IMR-90 (cell line): ENCODE data around the gene AUTS2. TPM values are rescaled to one million over a fixed set of nuclear protein-coding genes. Genes with fewer than 3 reads are reported as not detected.

Experiments used
- ATAC-seq: fragments of 200-7000 bp; cut with Tn5 transposase; 2 replicates; pipeline ENCODE4 v1.9.1; 2020; ENCODE audit warnings: low read depth, mild to moderate bottlenecking, moderate library complexity
- BruUV-seq: library from RNA; stranded (reverse); fragments of 400-500 nt; replicated peaks from 2 replicates; lab custom pipeline; 2021; lab: Mats Ljungman, UMichigan
- CTCF ChIA-PET: fragments of 300-600 bp; formaldehyde crosslinking; extraction: SDS; loops from one replicate; lab custom pipeline; 2021; ENCODE audit warnings: antibody characterized with exemption; lab: Yijun Ruan, JAX
- POLR2A ChIA-PET: fragments of 300-600 bp; sonication (Branson Sonifier 250); formaldehyde crosslinking; loops from one replicate; lab custom pipeline; 2022; ENCODE audit warnings: antibody characterized with exemption; ENCODE audit not compliant: unreplicated experiment; lab: Charles Lee
- DNase-seq: peaks from one replicate; pipeline ENCODE4 v3.0.0; 2013
- H2AFZ ChIP-seq: replicated peaks from 2 replicates; pipeline ENCODE3; 2013; ENCODE audit warnings: low read length, mild to moderate bottlenecking; ENCODE audit not compliant: poor library complexity
- H2AK5ac ChIP-seq: 2 replicates; pipeline ENCODE4 v1.6.1; 2013; ENCODE audit warnings: low read depth, low read length, inconsistent platforms
- H2AK9ac ChIP-seq: replicated peaks from 2 replicates; pipeline ENCODE3; 2013; ENCODE audit warnings: mild to moderate bottlenecking, low read depth, low read length, moderate library complexity; ENCODE audit not compliant: poor library complexity
- H2BK120ac ChIP-seq: 2 replicates; pipeline ENCODE4 v1.6.1; 2013; ENCODE audit warnings: low read depth, low read length, inconsistent platforms
- H2BK15ac ChIP-seq: 3 replicates; pipeline ENCODE4 v1.6.1; 2013; ENCODE audit warnings: low read depth, low read length, inconsistent platforms
- H2BK20ac ChIP-seq: 2 replicates; pipeline ENCODE4 v1.6.1; 2013; ENCODE audit warnings: low read depth, mild to moderate bottlenecking, inconsistent platforms, low read length, moderate library complexity
- H2BK5ac ChIP-seq: 2 replicates; pipeline ENCODE4 v1.6.1; 2013; ENCODE audit warnings: mild to moderate bottlenecking, low read depth, low read length, inconsistent platforms; ENCODE audit not compliant: poor library complexity, severe bottlenecking
- H3K14ac ChIP-seq: replicated peaks from 2 replicates; pipeline ENCODE4 v1.6.1; 2013; ENCODE audit warnings: low read depth, low read length, inconsistent platforms
- H3K18ac ChIP-seq: 2 replicates; pipeline ENCODE4 v1.6.1; 2013; ENCODE audit warnings: low read depth, low read length, control low read depth
- H3K23ac ChIP-seq: 2 replicates; pipeline ENCODE4 v1.6.1; 2013; ENCODE audit warnings: low read depth, low read length, inconsistent platforms
- H3K27ac ChIP-seq: 2 replicates; pipeline ENCODE4 v1.5.1; 2013; ENCODE audit warnings: mild to moderate bottlenecking, control low read depth, low read length; ENCODE audit not compliant: insufficient read depth
- H3K27me3 ChIP-seq: 2 replicates; pipeline ENCODE4 v1.6.1; 2013; ENCODE audit warnings: low read length; ENCODE audit not compliant: control insufficient read depth, insufficient read depth
- H3K36me3 ChIP-seq: 2 replicates; pipeline ENCODE4 v1.6.1; 2013; ENCODE audit warnings: low read length, mixed read lengths; ENCODE audit not compliant: control insufficient read depth, insufficient read depth
- H3K4ac ChIP-seq: 2 replicates; pipeline ENCODE4 v1.6.1; 2013; ENCODE audit warnings: low read depth, low read length, inconsistent platforms
- H3K4me1 ChIP-seq: 2 replicates; pipeline ENCODE4 v1.6.1; 2013; ENCODE audit warnings: low read length, mixed read lengths; ENCODE audit not compliant: control insufficient read depth, insufficient read depth
- H3K4me2 ChIP-seq: 2 replicates; pipeline ENCODE4 v1.6.1; 2013; ENCODE audit warnings: low read depth, mild to moderate bottlenecking, control low read depth, low read length, moderate library complexity
- H3K4me3 ChIP-seq: 2 replicates; pipeline ENCODE4 v1.5.1; 2013; ENCODE audit warnings: low read depth, mild to moderate bottlenecking, control low read depth, low read length, moderate library complexity; ENCODE audit not compliant: insufficient read depth
- H3K56ac ChIP-seq: 2 replicates; pipeline ENCODE4 v1.6.1; 2013; ENCODE audit warnings: low read length, inconsistent platforms; ENCODE audit not compliant: insufficient read depth; ENCODE audit errors: extremely low read depth
- H3K79me1 ChIP-seq, 2 experiments: 2 replicates each; pipeline ENCODE4 v1.6.1; 2013; ENCODE audit warnings: low read length in 2 of 2, inconsistent platforms in 1 of 2, low read depth in 1 of 2
- H3K9ac ChIP-seq: 2 replicates; pipeline ENCODE4 v1.6.1; 2013; ENCODE audit warnings: low read depth, low read length, control low read depth
- H3K9me1 ChIP-seq: 2 replicates; pipeline ENCODE4 v1.6.1; 2013; ENCODE audit warnings: low read length, inconsistent platforms; ENCODE audit not compliant: insufficient read depth
- H3K9me3 ChIP-seq: 2 replicates; pipeline ENCODE4 v1.6.1; 2013; ENCODE audit warnings: low read length; ENCODE audit not compliant: control insufficient read depth, insufficient read depth
- H4K20me1 ChIP-seq: 2 replicates; pipeline ENCODE4 v1.6.1; 2013; ENCODE audit warnings: low read length, inconsistent platforms; ENCODE audit not compliant: insufficient read depth
- H4K5ac ChIP-seq: 2 replicates; pipeline ENCODE4 v1.6.1; 2013; ENCODE audit warnings: mild to moderate bottlenecking, low read depth, low read length, control low read depth
- H4K8ac ChIP-seq, 2 experiments: 2 replicates each; pipeline ENCODE4 v1.6.1; 2013; ENCODE audit warnings: low read depth in 2 of 2, low read length in 2 of 2, control low read depth in 1 of 2, inconsistent platforms in 1 of 2
- H4K91ac ChIP-seq: 2 replicates; pipeline ENCODE4 v1.6.1; 2013; ENCODE audit warnings: low read depth, low read length, inconsistent platforms; ENCODE audit not compliant: insufficient read depth
- BHLHE40 ChIP-seq: fragments of 150-350 bp; IDR thresholded peaks from 2 replicates; pipeline ENCODE4 v1.6.1; 2016; ENCODE audit warnings: mild to moderate bottlenecking, low read depth, low read length
- CEBPB ChIP-seq: IDR thresholded peaks from 2 replicates; pipeline ENCODE4 v1.6.1; 2012; ENCODE audit warnings: low read depth, low read length, improper control_type of control experiment
- CHD1 ChIP-seq: IDR thresholded peaks from 2 replicates; pipeline ENCODE4 v1.6.1; 2012; ENCODE audit warnings: low read depth, low read length, improper control_type of control experiment
- CTCF ChIP-seq: conservative IDR thresholded peaks from 2 replicates; pipeline ENCODE4 v1.5.1; 2012; ENCODE audit warnings: mild to moderate bottlenecking, low read depth, low read length, improper control_type of control experiment
- ELK1 ChIP-seq: fragments of 150-350 bp; IDR thresholded peaks from 2 replicates; pipeline ENCODE4 v1.6.1; 2016; ENCODE audit warnings: low read depth, mild to moderate bottlenecking, low read length, moderate library complexity, borderline replicate concordance
- MAFK ChIP-seq: IDR thresholded peaks from 2 replicates; pipeline ENCODE4 v1.6.1; 2012; ENCODE audit warnings: low read depth, low read length, improper control_type of control experiment
- MAZ ChIP-seq: IDR thresholded peaks from 2 replicates; pipeline ENCODE4 v1.6.1; 2012; ENCODE audit warnings: low read depth, mild to moderate bottlenecking, low read length, improper control_type of control experiment, moderate library complexity, borderline replicate concordance
- MXI1 ChIP-seq: IDR thresholded peaks from 2 replicates; pipeline ENCODE4 v1.6.1; 2012; ENCODE audit warnings: low read depth, mild to moderate bottlenecking, low read length, moderate library complexity, borderline replicate concordance
- NFE2L2 ChIP-seq: fragments of 150-350 bp; IDR thresholded peaks from 2 replicates; pipeline ENCODE4 v1.6.1; 2016; ENCODE audit warnings: low read depth, mild to moderate bottlenecking, low read length
- POLR2A ChIP-seq: IDR thresholded peaks from 2 replicates; pipeline ENCODE4 v1.6.1; 2012; ENCODE audit warnings: mild to moderate bottlenecking, low read depth, low read length
- RAD21 ChIP-seq: IDR thresholded peaks from 2 replicates; pipeline ENCODE4 v1.6.1; 2012; ENCODE audit warnings: low read length, improper control_type of control experiment
- RCOR1 ChIP-seq: IDR thresholded peaks from 2 replicates; pipeline ENCODE4 v1.6.1; 2012; ENCODE audit warnings: mild to moderate bottlenecking, low read length, improper control_type of control experiment; ENCODE audit not compliant: insufficient replicate concordance
- RFX5 ChIP-seq: IDR thresholded peaks from 2 replicates; pipeline ENCODE4 v1.8.0; 2012; ENCODE audit warnings: low read depth, mild to moderate bottlenecking, low read length, moderate library complexity
- SMC3 ChIP-seq: fragments of 150-350 bp; IDR thresholded peaks from 2 replicates; pipeline ENCODE4 v1.6.1; 2016; ENCODE audit warnings: low read depth, mild to moderate bottlenecking, antibody characterized with exemption, low read length, moderate library complexity
- WGBS, 2 experiments: methylation state at CpG; one replicate each; pipeline versions ENCODE4 v1.1.5 to v1.1.7; 2013; ENCODE audit warnings: missing lambda C conversion rate in 2 of 2; ENCODE audit not compliant: insufficient read length in 1 of 2; ENCODE audit errors: extremely low coverage in 2 of 2; 5-methylcytosine and 5-hydroxymethylcytosine counted together
- dilution Hi-C: fragments of 300-500 bp; cut with HindIII; formaldehyde crosslinking; loops from one replicate; pipeline ENCODE4 v1.14.3; 2018; ENCODE audit warnings: low sequenced_read_pairs; ENCODE audit not compliant: unreplicated experiment
- in situ Hi-C: fragments of 300-500 bp; cut with MboI; formaldehyde crosslinking; loops from 3 replicates; pipeline ENCODE4 v1.14.3; 2019; ENCODE audit warnings: low sequenced_read_pairs, inconsistent platforms, mixed read lengths
- intact Hi-C: fragments of 100-400 bp; cut with micrococcal nuclease; formaldehyde crosslinking; loops from 2 replicates; pipeline ENCODE4 v1.10.0; 2022
- polyA plus RNA-seq, 3 experiments: library from polyadenylated mRNA; depleted of rRNA; stranded (reverse); fragments of >200 nt; gene quantifications; 2 replicates each; pipeline ENCODE4 v1.2.3, GENCODE V29; 2012; ENCODE audit warnings: low replicate concordance in 1 of 3
- total RNA-seq: library from RNA; depleted of rRNA; stranded (reverse); fragments of >200 nt; gene quantifications from 2 replicates; pipeline ENCODE4 v1.2.3, GENCODE V29; 2012

AUTS2 gene
- total and polyA plus RNA-seq, 2 of the 4 experiments (the other 2 are of a cell fraction): 0.90 to 3.0 TPM

- no peak overlapping the region for H3K18ac ChIP-seq
- no peaks in the 10 kb centered on the region for H4K20me1 ChIP-seq
- H3K4me1 ChIP-seq: no peaks in the 10 kb centered on the region
- H3K9me3 ChIP-seq: peaks cover 3% of the 10 kb centered on the region; the same call in 1 of the 2 replicates
- intact Hi-C loops (loop anchor here (5.0 kb wide), 1 partner anchor 50 kb away; no protein-coding TSS in a partner anchor), in situ Hi-C loops (no loop called here), dilution Hi-C loops (no loop called here)
- H3K14ac ChIP-seq: no peak overlapping the region
- no peak overlapping the region for H3K4ac ChIP-seq
- H2BK5ac ChIP-seq: no peak overlapping the region
- DNase-seq (no peak), ATAC-seq (no peak)
- H2BK120ac ChIP-seq: no peak overlapping the region
- no peak overlapping the region for H3K56ac ChIP-seq
- H2AK5ac ChIP-seq: no peak overlapping the region
- no peak overlapping the region for H4K8ac ChIP-seq
- ChIA-PET CTCF (no interaction called here), POLR2A (no interaction called here)
- no peak overlapping the region for H2AFZ ChIP-seq
- no peak overlapping the region for H3K4me2 ChIP-seq
- H3K79me1 ChIP-seq: no peaks in the 10 kb centered on the region
- no peak for TF ChIP-seq RAD21
- no peak for TF ChIP-seq CEBPB
- no peak for TF ChIP-seq POLR2A
- no peak for TF ChIP-seq CTCF
- no peak for TF ChIP-seq RCOR1
- no peak for TF ChIP-seq NFE2L2
- TF ChIP-seq BHLHE40: no peak
- no peak for TF ChIP-seq RFX5
- no peak for TF ChIP-seq MAFK
- no peak for TF ChIP-seq CHD1
- TF ChIP-seq ELK1: no peak
- TF ChIP-seq SMC3: no peak
- TF ChIP-seq MAZ: no peak
- TF ChIP-seq MXI1: no peak
- no peaks in the 10 kb centered on the region for H3K9me1 ChIP-seq
- no peak overlapping the region for H4K5ac ChIP-seq
- no TSS peak for BruUV-seq
- WGBS, 2 experiments: no CpG with 5 or more reads among the region's 1 CpG
- H4K91ac ChIP-seq: no peak overlapping the region
- no peak overlapping the region for H3K23ac ChIP-seq
- no peak overlapping the region for H2BK20ac ChIP-seq
- no peak overlapping the region for H3K9ac ChIP-seq
- no peak overlapping the region for H2AK9ac ChIP-seq
- no peak overlapping the region for H3K27ac ChIP-seq
- H2BK15ac ChIP-seq: no peak overlapping the region
- no peaks in the 10 kb centered on the region for H3K27me3 ChIP-seq
- no peaks in the 10 kb centered on the region for H3K36me3 ChIP-seq
- H3K4me3 ChIP-seq: no peak overlapping the region
These were observed 554.0 kb downstream of the AUTS2 start for GRCh38 chr7:70152313-70152712.
